GM23338 (cell line): ENCODE data around the gene FASTKD3.

Experiments used
- CREB1 ChIP-seq: fragments of 250-450 bp; sonication (Bioruptor Pico); IDR thresholded peaks from 2 replicates; pipeline ENCODE4 v1.5.0; 2020; ENCODE audit warnings: low read depth, mild to moderate bottlenecking, moderate library complexity
- CTCF ChIP-seq, 2 experiments: fragments of 200-600 bp in 1 of 2; sonication (generic) in 1 of 2; conservative IDR thresholded peaks; 2 replicates each; pipeline versions ENCODE4 v1.5.1 to v1.6.1; 2016 to 2017; ENCODE audit warnings: antibody characterized with exemption in 2 of 2, low read depth in 2 of 2, mild to moderate bottlenecking in 2 of 2, moderate library complexity in 1 of 2
- EZH2 ChIP-seq: fragments of 200-600 bp; sonication (generic); IDR thresholded peaks from one replicate; pipeline ENCODE4 v1.8.0; 2017; ENCODE audit warnings: antibody characterized with exemption, mild to moderate bottlenecking, low read depth; ENCODE audit not compliant: unreplicated experiment
- EZH2phosphoT487 ChIP-seq: fragments of 200-600 bp; sonication (generic); IDR thresholded peaks from one replicate; pipeline ENCODE4 v1.8.1; 2018; ENCODE audit warnings: antibody characterized with exemption; ENCODE audit not compliant: unreplicated experiment
- ZNF114 ChIP-seq: fragments of 250-450 bp; sonication (Bioruptor Pico); IDR thresholded peaks from 2 replicates; pipeline ENCODE4 v1.5.0; 2020; ENCODE audit warnings: mild to moderate bottlenecking, moderate library complexity
- TF ChIP-seq, protein P1 (sequence below): IDR thresholded peaks from one replicate; pipeline ENCODE4 v1.6.1; 2018; ENCODE audit warnings: antibody characterized with exemption; ENCODE audit not compliant: unreplicated experiment

DNA sequence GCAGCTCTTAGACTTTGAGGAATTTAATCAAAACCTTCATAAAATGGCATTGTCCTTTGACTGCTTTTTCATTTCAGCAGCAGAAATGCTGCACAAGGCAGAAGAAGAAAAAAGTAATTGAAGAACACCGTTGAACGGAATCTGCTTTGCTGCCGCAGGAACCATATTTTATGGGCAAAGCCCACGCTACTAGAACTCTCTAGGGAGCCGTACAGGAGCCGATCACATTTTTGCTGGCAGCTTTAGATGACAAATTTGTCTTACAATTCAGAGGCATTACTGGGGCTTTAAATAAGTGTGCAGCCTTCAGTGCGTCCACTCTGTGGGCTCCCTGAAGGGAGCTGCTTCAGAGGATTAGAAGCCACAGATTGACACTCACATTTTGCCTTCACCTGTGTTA lies 23.3 kb downstream of the FASTKD3 start:
- TF ChIP-seq CTCF (conservative IDR thresholded peaks at IDR 0.05; ENCODE audit: low read depth in 2 of 2) (no peak), EZH2phosphoT487 (no peak), EZH2 (no peak), ZNF114 (CRISPR knock-in tag) (no peak), CREB1 (CRISPR knock-in tag) (no peak)
- TF ChIP-seq, protein P1, sequence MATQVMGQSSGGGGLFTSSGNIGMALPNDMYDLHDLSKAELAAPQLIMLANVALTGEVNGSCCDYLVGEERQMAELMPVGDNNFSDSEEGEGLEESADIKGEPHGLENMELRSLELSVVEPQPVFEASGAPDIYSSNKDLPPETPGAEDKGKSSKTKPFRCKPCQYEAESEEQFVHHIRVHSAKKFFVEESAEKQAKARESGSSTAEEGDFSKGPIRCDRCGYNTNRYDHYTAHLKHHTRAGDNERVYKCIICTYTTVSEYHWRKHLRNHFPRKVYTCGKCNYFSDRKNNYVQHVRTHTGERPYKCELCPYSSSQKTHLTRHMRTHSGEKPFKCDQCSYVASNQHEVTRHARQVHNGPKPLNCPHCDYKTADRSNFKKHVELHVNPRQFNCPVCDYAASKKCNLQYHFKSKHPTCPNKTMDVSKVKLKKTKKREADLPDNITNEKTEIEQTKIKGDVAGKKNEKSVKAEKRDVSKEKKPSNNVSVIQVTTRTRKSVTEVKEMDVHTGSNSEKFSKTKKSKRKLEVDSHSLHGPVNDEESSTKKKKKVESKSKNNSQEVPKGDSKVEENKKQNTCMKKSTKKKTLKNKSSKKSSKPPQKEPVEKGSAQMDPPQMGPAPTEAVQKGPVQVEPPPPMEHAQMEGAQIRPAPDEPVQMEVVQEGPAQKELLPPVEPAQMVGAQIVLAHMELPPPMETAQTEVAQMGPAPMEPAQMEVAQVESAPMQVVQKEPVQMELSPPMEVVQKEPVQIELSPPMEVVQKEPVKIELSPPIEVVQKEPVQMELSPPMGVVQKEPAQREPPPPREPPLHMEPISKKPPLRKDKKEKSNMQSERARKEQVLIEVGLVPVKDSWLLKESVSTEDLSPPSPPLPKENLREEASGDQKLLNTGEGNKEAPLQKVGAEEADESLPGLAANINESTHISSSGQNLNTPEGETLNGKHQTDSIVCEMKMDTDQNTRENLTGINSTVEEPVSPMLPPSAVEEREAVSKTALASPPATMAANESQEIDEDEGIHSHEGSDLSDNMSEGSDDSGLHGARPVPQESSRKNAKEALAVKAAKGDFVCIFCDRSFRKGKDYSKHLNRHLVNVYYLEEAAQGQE, result no peak
